GM12878 (cell line): ENCODE data around the gene ZNF708. TPM values are rescaled to one million over a fixed set of nuclear protein-coding genes. Genes with fewer than 3 reads are reported as not detected.

Source experiments
- ATAC-seq: fragments of 200-7000 bp; cut with Tn5 transposase; 3 replicates; pipeline ENCODE4 v1.9.1; 2020; ENCODE audit warnings: mild to moderate bottlenecking, moderate library complexity
- BruUV-seq: library from RNA; stranded (reverse); fragments of 400-500 nt; replicated peaks from 2 replicates; lab custom pipeline; 2021; lab: Mats Ljungman, UMichigan
- CTCF ChIA-PET: fragments of 300-600 bp; sonication (Branson Sonifier 250); formaldehyde crosslinking; extraction: SDS; loops from one replicate; lab custom pipeline; 2021; ENCODE audit warnings: inconsistent platforms; lab: Yijun Ruan, JAX
- POLR2A ChIA-PET: fragments of 350-600 bp; formaldehyde crosslinking; extraction: SDS; loops from one replicate; lab custom pipeline; 2021; ENCODE audit warnings: inconsistent platforms; lab: Charles Lee
- RAD21 ChIA-PET: fragments of 300-600 bp; sonication (Branson Sonifier 250); formaldehyde crosslinking; loops from one replicate; lab custom pipeline; 2023; ENCODE audit warnings: antibody characterized with exemption; ENCODE audit not compliant: unreplicated experiment; lab: Charles Lee
- SMC1A ChIA-PET: fragments of 300-600 bp; sonication (Branson Sonifier 250); formaldehyde crosslinking; loops from one replicate; lab custom pipeline; 2023; ENCODE audit not compliant: unreplicated experiment, uncharacterized antibody; lab: Charles Lee
- DNase-seq: peaks from one replicate; pipeline ENCODE4 v3.0.0-alpha.2; 2011; ENCODE audit warnings: low read depth, low spot score
- FAIRE-seq: peaks from 3 replicates; lab custom pipeline; 2011; peaks lifted over from hg19 to GRCh38; lab: Jason Lieb, UNC
- H2AFZ ChIP-seq: 2 replicates; pipeline ENCODE4 v1.6.0; 2011; ENCODE audit warnings: low read depth, low read length, control low read depth; ENCODE audit not compliant: control insufficient read depth
- H3K27ac ChIP-seq: 2 replicates; pipeline ENCODE4 v1.5.1; 2011; ENCODE audit warnings: control low read depth; ENCODE audit not compliant: control insufficient read depth, insufficient read depth
- H3K27me3 ChIP-seq, 2 experiments: replicated peaks in 1 of 2; 2 replicates each; pipeline versions ENCODE4 v1.6.0 to v1.6.1; 2011; ENCODE audit warnings: low read length in 1 of 2; ENCODE audit not compliant: control insufficient read depth in 2 of 2, insufficient read depth in 2 of 2
- H3K36me3 ChIP-seq, 2 experiments: 2 replicates each; pipeline ENCODE4 v1.5.1; 2011; ENCODE audit warnings: low read length in 1 of 2; ENCODE audit not compliant: control insufficient read depth in 2 of 2, insufficient read depth in 2 of 2
- H3K4me1 ChIP-seq: 2 replicates; pipeline ENCODE4 v1.6.1; 2011; ENCODE audit warnings: mild to moderate bottlenecking, low read length, moderate library complexity, mixed read lengths; ENCODE audit not compliant: control insufficient read depth, insufficient read depth
- H3K4me2 ChIP-seq: 2 replicates; pipeline ENCODE4 v1.6.0; 2011; ENCODE audit warnings: control low read depth; ENCODE audit not compliant: control insufficient read depth, insufficient read depth
- H3K4me3 ChIP-seq: fragments of 200-600 bp; sonication (generic); 2 replicates; pipeline ENCODE4 v1.5.1; 2016
- H3K79me2 ChIP-seq: 2 replicates; pipeline ENCODE4 v1.6.0; 2011; ENCODE audit warnings: low read length; ENCODE audit not compliant: control insufficient read depth, insufficient read depth
- H3K9ac ChIP-seq: 2 replicates; pipeline ENCODE4 v1.8.0; 2011; ENCODE audit warnings: low read length, control low read depth, mixed read lengths; ENCODE audit not compliant: control insufficient read depth, insufficient read depth
- H3K9me3 ChIP-seq: replicated peaks from 3 replicates; pipeline ENCODE4 v1.5.1; 2011; ENCODE audit warnings: mild to moderate bottlenecking, low read length; ENCODE audit not compliant: control insufficient read depth, insufficient read depth
- H4K20me1 ChIP-seq: 2 replicates; pipeline ENCODE4 v1.6.0; 2011; ENCODE audit not compliant: control insufficient read depth, insufficient read depth
- CBX3 ChIP-seq: fragments of 200-600 bp; sonication (generic); IDR thresholded peaks from 2 replicates; pipeline ENCODE4 v1.6.1; 2016; ENCODE audit warnings: low read depth, borderline replicate concordance
- CREB1 ChIP-seq: IDR thresholded peaks from 2 replicates; pipeline ENCODE4 v1.6.1; 2012; ENCODE audit warnings: low read depth, mild to moderate bottlenecking, inconsistent platforms
- CREM ChIP-seq: IDR thresholded peaks from 2 replicates; pipeline ENCODE4 v1.6.1; 2014; ENCODE audit warnings: antibody characterized with exemption, low read depth
- GABPA ChIP-seq: IDR thresholded peaks from 2 replicates; pipeline ENCODE4 v1.6.1; 2014; ENCODE audit warnings: antibody characterized with exemption, low read depth, mild to moderate bottlenecking, inconsistent platforms
- IKZF2 ChIP-seq, 2 experiments: fragments of 450-650 bp; IDR thresholded peaks; 2 replicates each; pipeline ENCODE4 v1.6.1; 2017; ENCODE audit warnings: mild to moderate bottlenecking in 2 of 2, moderate library complexity in 2 of 2
- IRF4 ChIP-seq: IDR thresholded peaks from 2 replicates; pipeline ENCODE4 v1.6.1; 2011; ENCODE audit warnings: low read depth, low read length
- NFYA ChIP-seq: IDR thresholded peaks from 2 replicates; pipeline ENCODE4 v1.6.1; 2011; ENCODE audit warnings: low read depth, mild to moderate bottlenecking, low read length, improper control_type of control experiment, borderline replicate concordance
- NR2F1 ChIP-seq: fragments of 450-650 bp; conservative IDR thresholded peaks from 2 replicates; pipeline ENCODE4 v1.6.1; 2017; ENCODE audit warnings: mild to moderate bottlenecking
- PAX5 ChIP-seq: IDR thresholded peaks from 2 replicates; pipeline ENCODE4 v1.6.1; 2011; ENCODE audit warnings: low read depth, low read length, borderline replicate concordance
- POLR2AphosphoS2 ChIP-seq: IDR thresholded peaks from 2 replicates; pipeline ENCODE4 v1.6.1; 2011; ENCODE audit warnings: low read depth, mild to moderate bottlenecking, low read length, improper control_type of control experiment, moderate library complexity
- RAD21 ChIP-seq: IDR thresholded peaks from 2 replicates; pipeline ENCODE4 v1.6.1; 2011; ENCODE audit warnings: mild to moderate bottlenecking, low read depth, low read length, moderate library complexity; ENCODE audit not compliant: insufficient read depth
- RUNX3 ChIP-seq: IDR thresholded peaks from 2 replicates; pipeline ENCODE4 v1.6.1; 2012; ENCODE audit warnings: low read length, inconsistent platforms
- SIN3A ChIP-seq: IDR thresholded peaks from 2 replicates; pipeline ENCODE4 v1.6.1; 2012; ENCODE audit warnings: low read depth, low read length, improper control_type of control experiment
- SREBF2 ChIP-seq: IDR thresholded peaks from 2 replicates; pipeline ENCODE4 v1.6.1; 2012; ENCODE audit warnings: mild to moderate bottlenecking, low read length
- TBL1XR1 ChIP-seq: IDR thresholded peaks from 2 replicates; pipeline ENCODE4 v1.6.1; 2012; ENCODE audit warnings: low read depth, low read length, improper control_type of control experiment
- TCF7 ChIP-seq: IDR thresholded peaks from 2 replicates; pipeline ENCODE4 v1.6.1; 2014; ENCODE audit warnings: antibody characterized with exemption, borderline replicate concordance
- ZBED1 ChIP-seq: IDR thresholded peaks from 2 replicates; pipeline ENCODE4 v1.6.1; 2016; ENCODE audit warnings: borderline replicate concordance
- ZNF384 ChIP-seq: IDR thresholded peaks from 2 replicates; pipeline ENCODE4 v1.6.1; 2012; ENCODE audit warnings: low read depth, mild to moderate bottlenecking, low read length, improper control_type of control experiment, borderline replicate concordance
- WGBS: methylation state at CpG from one replicate; pipeline ENCODE4 v1.1.6; 2016; ENCODE audit warnings: low lambda C conversion rate; ENCODE audit not compliant: insufficient replicate concordance, insufficient coverage; ENCODE audit errors: missing lambda C conversion rate; 5-methylcytosine and 5-hydroxymethylcytosine counted together
- in situ Hi-C: fragments of 300-500 bp; cut with MboI; formaldehyde crosslinking; loops from 9 replicates; pipeline ENCODE4 v1.14.3; 2018; ENCODE audit warnings: mixed read lengths
- intact Hi-C: fragments of 100-400 bp; cut with micrococcal nuclease; formaldehyde crosslinking; loops from one replicate; pipeline ENCODE4 v1.14.2; 2022; ENCODE audit not compliant: unreplicated experiment
- polyA plus RNA-seq, 11 experiments: library from polyadenylated mRNA; depleted of rRNA in 4 of 11; unstranded in 6 of 11; stranded (reverse) in 5 of 11; fragments of >200 nt; fragmentation: Nextera tagmentation in 4 of 11; fragmentation: Illumina TruSeq in 1 of 11; extraction: Ambion mirVana in 4 of 11; extraction: Trizol in 1 of 11; gene quantifications; 1 replicate in 1 of 11; 2 replicates in 10 of 11; pipeline versions ENCODE4 v1.2.1 to v1.2.3, GENCODE V29; 2011 to 2016; ENCODE audit warnings: inconsistent platforms in 2 of 11, missing spikeins in 2 of 11, low read depth in 1 of 11
- total RNA-seq, 4 experiments: library from RNA; depleted of rRNA in 3 of 4; stranded (reverse); fragments of >200 nt in 3 of 4; fragmentation: Illumina TruSeq in 1 of 4; extraction: Trizol in 1 of 4; gene quantifications; 2 replicates each; pipeline versions ENCODE4 v1.2.1 to v1.2.3, GENCODE V29; 2013 to 2021
- TF ChIP-seq, protein P1 (sequence below), 3 experiments: IDR thresholded peaks in 2 of 3; conservative IDR thresholded peaks in 1 of 3; 2 replicates each; pipeline ENCODE4 v1.5.1; 2011; ENCODE audit warnings: low read depth in 3 of 3, low read length in 3 of 3, mild to moderate bottlenecking in 3 of 3, control low read depth in 2 of 3, moderate library complexity in 2 of 3, inconsistent platforms in 1 of 3, mixed read lengths in 1 of 3; ENCODE audit not compliant: control insufficient read depth in 2 of 3, insufficient read depth in 1 of 3; ENCODE audit errors: extremely low read depth in 1 of 3
- TF ChIP-seq, protein P2 (sequence below): fragments of 450-650 bp; formaldehyde crosslinking; IDR thresholded peaks from 2 replicates; pipeline ENCODE4 v1.4.0; 2020; ENCODE audit warnings: mild to moderate bottlenecking, moderate library complexity

The ZNF708 gene
- total and polyA plus RNA-seq, 10 of the 15 experiments (the other 5 are each of a cell fraction or from before 2014, with no cell fraction given): 2.7 to 15.9 (median 8.4) TPM

DNA sequence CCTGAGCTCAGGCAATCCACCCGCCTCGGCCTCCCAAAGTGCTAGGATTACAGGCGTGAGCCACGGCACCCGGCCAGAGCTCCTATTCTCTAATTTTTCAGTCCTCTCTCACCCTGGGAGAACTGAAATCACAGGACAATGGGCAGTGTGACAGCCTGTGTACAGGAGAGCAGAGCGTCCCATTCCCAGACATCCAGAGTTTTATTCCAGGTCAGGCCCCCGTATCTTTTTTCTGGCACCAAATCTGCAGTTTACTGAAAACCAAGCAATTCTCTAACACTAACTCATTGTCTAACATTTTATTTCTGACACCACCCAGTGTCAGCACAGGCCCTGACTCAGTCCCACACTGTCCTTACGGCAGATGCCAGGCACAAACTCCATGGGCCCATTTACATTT is 6.7 kb downstream of the ZNF708 start (continued):
- no peak for TF ChIP-seq NR2F1
- no peak for TF ChIP-seq CBX3
- no peak for TF ChIP-seq IKZF2 (IDR thresholded peaks at IDR 0.05)
- no peak for TF ChIP-seq NFYA
- TF ChIP-seq SIN3A: no peak
- TF ChIP-seq PAX5: no peak
- TF ChIP-seq RAD21: no peak
- TF ChIP-seq, protein P1, sequence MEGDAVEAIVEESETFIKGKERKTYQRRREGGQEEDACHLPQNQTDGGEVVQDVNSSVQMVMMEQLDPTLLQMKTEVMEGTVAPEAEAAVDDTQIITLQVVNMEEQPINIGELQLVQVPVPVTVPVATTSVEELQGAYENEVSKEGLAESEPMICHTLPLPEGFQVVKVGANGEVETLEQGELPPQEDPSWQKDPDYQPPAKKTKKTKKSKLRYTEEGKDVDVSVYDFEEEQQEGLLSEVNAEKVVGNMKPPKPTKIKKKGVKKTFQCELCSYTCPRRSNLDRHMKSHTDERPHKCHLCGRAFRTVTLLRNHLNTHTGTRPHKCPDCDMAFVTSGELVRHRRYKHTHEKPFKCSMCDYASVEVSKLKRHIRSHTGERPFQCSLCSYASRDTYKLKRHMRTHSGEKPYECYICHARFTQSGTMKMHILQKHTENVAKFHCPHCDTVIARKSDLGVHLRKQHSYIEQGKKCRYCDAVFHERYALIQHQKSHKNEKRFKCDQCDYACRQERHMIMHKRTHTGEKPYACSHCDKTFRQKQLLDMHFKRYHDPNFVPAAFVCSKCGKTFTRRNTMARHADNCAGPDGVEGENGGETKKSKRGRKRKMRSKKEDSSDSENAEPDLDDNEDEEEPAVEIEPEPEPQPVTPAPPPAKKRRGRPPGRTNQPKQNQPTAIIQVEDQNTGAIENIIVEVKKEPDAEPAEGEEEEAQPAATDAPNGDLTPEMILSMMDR (IDR thresholded peaks at IDR 0.05 in 2 of 3, conservative IDR thresholded peaks at IDR 0.05 in 1 of 3; ENCODE audit: control insufficient read depth in 2 of 3, extremely low read depth in 1 of 3, insufficient read depth in 1 of 3, low read depth in 3 of 3, low read length in 3 of 3): no peak
- TF ChIP-seq, all 136 proteins: peak for 0

DNA sequence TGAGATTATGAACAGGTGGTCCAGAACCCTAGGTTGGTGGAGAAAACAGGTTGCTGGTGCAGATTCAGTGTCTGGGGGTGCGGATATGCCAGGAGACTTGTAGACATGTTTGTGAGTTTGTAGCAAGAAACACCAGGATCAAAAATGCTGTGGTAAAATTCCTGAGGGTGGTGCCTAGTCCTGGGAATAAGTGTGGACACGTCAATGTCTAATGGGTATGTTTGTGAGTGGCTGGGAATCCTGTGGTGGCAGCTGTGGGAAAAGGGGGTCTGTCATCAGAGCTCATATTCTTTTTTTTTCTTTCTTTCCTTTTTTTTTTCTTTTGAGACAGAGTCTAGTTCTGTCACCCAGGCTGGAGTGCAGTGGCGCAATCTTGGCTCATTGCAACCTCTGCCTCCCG is 7.2 kb downstream of the ZNF708 start:
- no TSS peak for BruUV-seq
- SMC1A ChIA-PET: no interaction called here
- Histone ChIP-seq H3K4me1 (no peaks in the 10 kb centered on the region), H4K20me1 (no peaks in the 10 kb centered on the region), H3K79me2 (peaks cover 7% of the 10 kb centered on the region), H3K36me3 (peaks cover 0 to 8% of the 10 kb centered on the region in 2 experiments; a peak in 1 of 4 replicates), H3K9ac (no peak overlapping the region), H3K4me3 (no peak overlapping the region), H3K27ac (no peak overlapping the region), H3K4me2 (no peak overlapping the region), H3K9me3 (peaks cover 32% of the 10 kb centered on the region), H3K27me3 (no peaks in the 10 kb centered on the region), H2AFZ (no peak overlapping the region)
- FAIRE-seq (no peak), DNase-seq (no peak), ATAC-seq (no peak)
- WGBS: 98% methylated on average over 4 of the region's 4 CpGs
- CTCF ChIA-PET: interaction anchor here (1.2 kb wide), 1 partner anchor 31 kb away, joined by 3 read pairs; no protein-coding TSS in a partner anchor
- intact Hi-C loops (no loop called here), in situ Hi-C loops (loop anchor here (10.0 kb wide), 1 partner anchor 297 kb away; the partner anchor contains the start of gene ZNF430)
- POLR2A ChIA-PET: no interaction called here
- RAD21 ChIA-PET: no interaction called here
- TF ChIP-seq GABPA (no peak), RUNX3 (no peak), TBL1XR1 (no peak), ZBED1 (no peak), CREM (no peak), SREBF2 (no peak), CREB1 (no peak), IRF4 (no peak), ZNF384 (no peak), POLR2AphosphoS2 (no peak), TCF7 (no peak)
- TF ChIP-seq, protein P2, sequence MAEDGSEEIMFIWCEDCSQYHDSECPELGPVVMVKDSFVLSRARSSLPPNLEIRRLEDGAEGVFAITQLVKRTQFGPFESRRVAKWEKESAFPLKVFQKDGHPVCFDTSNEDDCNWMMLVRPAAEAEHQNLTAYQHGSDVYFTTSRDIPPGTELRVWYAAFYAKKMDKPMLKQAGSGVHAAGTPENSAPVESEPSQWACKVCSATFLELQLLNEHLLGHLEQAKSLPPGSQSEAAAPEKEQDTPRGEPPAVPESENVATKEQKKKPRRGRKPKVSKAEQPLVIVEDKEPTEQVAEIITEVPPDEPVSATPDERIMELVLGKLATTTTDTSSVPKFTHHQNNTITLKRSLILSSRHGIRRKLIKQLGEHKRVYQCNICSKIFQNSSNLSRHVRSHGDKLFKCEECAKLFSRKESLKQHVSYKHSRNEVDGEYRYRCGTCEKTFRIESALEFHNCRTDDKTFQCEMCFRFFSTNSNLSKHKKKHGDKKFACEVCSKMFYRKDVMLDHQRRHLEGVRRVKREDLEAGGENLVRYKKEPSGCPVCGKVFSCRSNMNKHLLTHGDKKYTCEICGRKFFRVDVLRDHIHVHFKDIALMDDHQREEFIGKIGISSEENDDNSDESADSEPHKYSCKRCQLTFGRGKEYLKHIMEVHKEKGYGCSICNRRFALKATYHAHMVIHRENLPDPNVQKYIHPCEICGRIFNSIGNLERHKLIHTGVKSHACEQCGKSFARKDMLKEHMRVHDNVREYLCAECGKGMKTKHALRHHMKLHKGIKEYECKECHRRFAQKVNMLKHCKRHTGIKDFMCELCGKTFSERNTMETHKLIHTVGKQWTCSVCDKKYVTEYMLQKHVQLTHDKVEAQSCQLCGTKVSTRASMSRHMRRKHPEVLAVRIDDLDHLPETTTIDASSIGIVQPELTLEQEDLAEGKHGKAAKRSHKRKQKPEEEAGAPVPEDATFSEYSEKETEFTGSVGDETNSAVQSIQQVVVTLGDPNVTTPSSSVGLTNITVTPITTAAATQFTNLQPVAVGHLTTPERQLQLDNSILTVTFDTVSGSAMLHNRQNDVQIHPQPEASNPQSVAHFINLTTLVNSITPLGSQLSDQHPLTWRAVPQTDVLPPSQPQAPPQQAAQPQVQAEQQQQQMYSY (CRISPR knock-in tag): no peak
